HFFc6 (cell line): ENCODE data around the gene STX17. TPM values are rescaled to one million over a fixed set of nuclear protein-coding genes. Genes with fewer than 3 reads are reported as not detected.
"Not testable (repeated sequence)": the region's sequence is repeated elsewhere in the genome, so short reads cannot be mapped to it uniquely, and the experiment has no call there.

Source experiments
- DNase-seq: peaks from one replicate; pipeline ENCODE4 v3.0.0-alpha.2; 2018
- H3K27ac Mint-ChIP-seq: 2 replicates; pipeline ENCODE4 v1.8.0; 2020; ENCODE audit warnings: mild to moderate bottlenecking, mixed read lengths
- H3K27me3 Mint-ChIP-seq: 2 replicates; pipeline ENCODE4 v1.8.0; 2021; ENCODE audit warnings: mild to moderate bottlenecking, moderate library complexity, mixed read lengths; ENCODE audit not compliant: insufficient read depth
- H3K36me3 Mint-ChIP-seq: 2 replicates; pipeline ENCODE4 v1.8.0; 2021; ENCODE audit warnings: low read depth, mixed read lengths
- H3K4me1 Mint-ChIP-seq: 2 replicates; pipeline ENCODE4 v1.8.0; 2020; ENCODE audit warnings: low read depth, mixed read lengths
- H3K4me3 Mint-ChIP-seq: 2 replicates; pipeline ENCODE4 v1.8.0; 2020; ENCODE audit warnings: mild to moderate bottlenecking, moderate library complexity, mixed read lengths
- H3K9me3 Mint-ChIP-seq: 2 replicates; pipeline ENCODE4 v1.8.0; 2020; ENCODE audit warnings: mild to moderate bottlenecking, mixed read lengths
- total RNA-seq, 6 experiments: library from RNA; stranded (reverse); fragmentation: NEBNext Ultra II Directional; extraction: Animal tissue kit (Norgen Biotek cat#: 25700); gene quantifications; 2 replicates in 1 of 6; 3 replicates in 5 of 6; pipeline ENCODE4 v1.2.3, GENCODE V29; 2021
- TF ChIP-seq, protein P1 (sequence below): fragments of 200-600 bp; sonication (generic); IDR thresholded peaks from 2 replicates; pipeline ENCODE4 v1.5.0; 2021; ENCODE audit warnings: antibody characterized with exemption, mild to moderate bottlenecking

The STX17 gene
- total RNA-seq, 6 experiments from 2014 or later: 15.3 to 18.7 (median 15.6) TPM

DNA sequence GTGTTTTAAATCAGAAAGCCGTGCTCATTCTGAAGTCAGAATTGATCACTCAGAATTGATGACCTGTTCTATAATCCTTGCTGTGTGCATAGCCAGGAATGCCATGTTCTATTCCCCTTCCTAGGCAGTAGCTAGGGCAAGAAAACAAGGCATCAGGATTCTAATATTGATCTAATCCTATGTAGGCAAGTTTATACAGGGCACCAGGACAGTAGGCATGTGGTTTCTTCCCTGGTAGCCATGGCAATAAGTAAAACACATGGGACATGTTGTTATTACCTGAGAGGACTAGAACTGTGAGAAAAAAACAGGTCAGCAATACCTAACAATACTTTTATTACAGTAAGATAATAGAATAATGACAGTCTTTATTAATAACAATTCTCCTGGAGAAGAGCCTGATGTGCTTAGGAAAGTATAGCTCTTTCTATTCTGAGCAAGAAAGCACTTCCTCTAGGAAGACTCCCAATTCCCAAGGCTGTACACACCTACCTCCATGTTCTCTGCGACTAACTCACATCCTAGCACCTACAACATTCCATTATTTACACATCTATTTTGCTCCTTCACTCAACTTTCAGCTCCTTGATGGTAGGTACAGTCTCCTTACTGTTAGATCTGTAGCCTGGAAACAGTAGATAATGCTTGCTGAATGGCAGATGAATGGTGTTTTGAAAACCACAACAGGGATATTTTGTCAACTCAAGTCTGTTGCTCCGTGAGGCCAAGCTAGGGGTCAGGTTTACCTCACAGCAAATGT lies 70.8 kb downstream of the STX17 start:
- H3K27me3 Mint-ChIP-seq: no peaks in the 10 kb centered on the region; the same call in none of the 2 replicates
- no peak overlapping the region for H3K4me3 Mint-ChIP-seq
- H3K9me3 Mint-ChIP-seq: no peaks in the 10 kb centered on the region
- DNase-seq: no peak
- H3K36me3 Mint-ChIP-seq: no peaks in the 10 kb centered on the region
- no peaks in the 10 kb centered on the region for H3K4me1 Mint-ChIP-seq
- TF ChIP-seq, protein P1, sequence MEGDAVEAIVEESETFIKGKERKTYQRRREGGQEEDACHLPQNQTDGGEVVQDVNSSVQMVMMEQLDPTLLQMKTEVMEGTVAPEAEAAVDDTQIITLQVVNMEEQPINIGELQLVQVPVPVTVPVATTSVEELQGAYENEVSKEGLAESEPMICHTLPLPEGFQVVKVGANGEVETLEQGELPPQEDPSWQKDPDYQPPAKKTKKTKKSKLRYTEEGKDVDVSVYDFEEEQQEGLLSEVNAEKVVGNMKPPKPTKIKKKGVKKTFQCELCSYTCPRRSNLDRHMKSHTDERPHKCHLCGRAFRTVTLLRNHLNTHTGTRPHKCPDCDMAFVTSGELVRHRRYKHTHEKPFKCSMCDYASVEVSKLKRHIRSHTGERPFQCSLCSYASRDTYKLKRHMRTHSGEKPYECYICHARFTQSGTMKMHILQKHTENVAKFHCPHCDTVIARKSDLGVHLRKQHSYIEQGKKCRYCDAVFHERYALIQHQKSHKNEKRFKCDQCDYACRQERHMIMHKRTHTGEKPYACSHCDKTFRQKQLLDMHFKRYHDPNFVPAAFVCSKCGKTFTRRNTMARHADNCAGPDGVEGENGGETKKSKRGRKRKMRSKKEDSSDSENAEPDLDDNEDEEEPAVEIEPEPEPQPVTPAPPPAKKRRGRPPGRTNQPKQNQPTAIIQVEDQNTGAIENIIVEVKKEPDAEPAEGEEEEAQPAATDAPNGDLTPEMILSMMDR: no peak
- H3K27ac Mint-ChIP-seq: no peak overlapping the region; the same call in 1 of the 2 replicates

DNA sequence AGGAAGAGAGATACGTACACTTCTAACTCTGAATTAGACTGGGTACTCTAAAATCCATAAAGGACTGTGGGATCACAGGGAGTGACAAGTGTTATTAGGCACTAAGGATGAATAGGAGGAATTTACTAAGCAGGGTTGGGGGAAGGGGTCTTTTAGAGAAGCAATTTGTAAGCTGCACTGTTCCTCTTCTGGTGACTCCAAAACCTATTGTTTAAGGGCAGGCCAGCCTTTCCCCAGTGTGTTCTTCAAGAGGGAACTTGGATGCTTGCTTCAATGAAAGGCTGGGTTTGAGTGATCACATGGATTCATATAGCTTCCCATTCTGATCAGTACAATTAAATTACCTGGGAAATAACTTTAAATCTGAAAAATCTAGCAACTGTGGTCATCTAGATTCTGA lies 71.8 kb downstream of the STX17 start:
- DNase-seq: no peak
- Mint-ChIP-seq H3K36me3 (no peaks in the 10 kb centered on the region), H3K4me3 (no peak overlapping the region), H3K27ac (no peak overlapping the region), H3K9me3 (no peaks in the 10 kb centered on the region), H3K27me3 (no peaks in the 10 kb centered on the region; the same call in none of the 2 replicates), H3K4me1 (no peaks in the 10 kb centered on the region)
- TF ChIP-seq, protein P1: no peak

DNA sequence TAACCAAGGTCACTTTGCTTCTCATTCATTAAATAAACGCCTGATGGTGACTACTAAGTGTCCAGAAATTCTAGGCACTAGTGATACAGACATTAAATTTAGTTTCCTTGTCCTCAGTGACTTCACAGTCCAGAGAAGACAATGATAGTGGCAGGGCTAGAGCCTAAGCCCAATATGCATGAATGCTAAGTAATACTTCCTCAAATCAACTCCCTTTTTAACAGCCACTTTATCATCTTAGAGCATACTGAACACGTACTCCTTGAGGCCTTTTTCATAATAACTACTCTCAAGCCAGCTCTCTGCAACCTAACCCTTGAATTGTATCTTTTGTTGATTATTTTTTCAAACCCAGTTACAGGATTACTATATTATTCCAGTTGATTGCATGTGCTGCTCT lies 74.1 kb downstream of the STX17 start:
- Mint-ChIP-seq H3K4me1 (no peaks in the 10 kb centered on the region), H3K4me3 (no peak overlapping the region)

GRCh38 chr9:99986642-99987041 lies 80.2 kb downstream of the STX17 start:
- no peak for DNase-seq
- Mint-ChIP-seq H3K4me3 (no peak overlapping the region), H3K9me3 (no peaks in the 10 kb centered on the region; the same call in 1 of the 2 replicates), H3K27me3 (no peaks in the 10 kb centered on the region), H3K27ac (no peak overlapping the region), H3K36me3 (peaks cover 37% of the 10 kb centered on the region), H3K4me1 (no peaks in the 10 kb centered on the region)
- TF ChIP-seq, protein P1: no peak

More for the DNA sequence above, 74.1 kb downstream of the STX17 start:
- no peak for DNase-seq
- no peak overlapping the region for H3K27ac Mint-ChIP-seq
- H3K27me3 Mint-ChIP-seq: no peaks in the 10 kb centered on the region; the same call in none of the 2 replicates
- no peaks in the 10 kb centered on the region for H3K9me3 Mint-ChIP-seq
- no peaks in the 10 kb centered on the region for H3K36me3 Mint-ChIP-seq
- TF ChIP-seq, protein P1: no peak

- H3K4me3 Mint-ChIP-seq, H3K4me1 Mint-ChIP-seq, H3K27ac Mint-ChIP-seq, DNase-seq, H3K27me3 Mint-ChIP-seq: not testable (repeated sequence)
- Mint-ChIP-seq H3K9me3 (peaks cover 11% of the 10 kb centered on the region; the same call in 1 of the 2 replicates), H3K36me3 (peaks cover 59% of the 10 kb centered on the region)
Measured at GRCh38 chr9:99990508-99990907, 84.1 kb downstream of the STX17 start.

DNA sequence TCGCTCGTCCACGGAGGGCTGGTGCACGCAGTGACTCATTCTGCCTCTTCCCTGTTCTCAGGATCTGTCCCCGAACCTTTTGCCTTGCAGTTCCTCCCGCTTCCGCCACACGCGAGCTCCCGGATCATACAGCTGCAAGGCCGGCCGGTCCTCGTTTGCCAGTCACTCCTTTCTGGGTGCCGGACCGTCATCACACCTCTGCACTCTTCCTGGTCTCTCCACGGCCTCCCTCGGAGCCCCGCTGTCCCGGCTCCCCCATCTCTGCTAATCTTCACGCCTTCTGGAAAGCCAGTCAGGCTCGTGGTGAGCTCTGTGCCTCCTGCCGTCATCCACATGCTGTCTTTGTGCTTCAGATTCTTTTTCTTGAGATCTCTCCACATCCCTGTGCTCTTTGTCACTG lies 91.8 kb downstream of the STX17 start:
- peaks cover 31% of the 10 kb centered on the region for H3K36me3 Mint-ChIP-seq
- H3K4me1 Mint-ChIP-seq: no peaks in the 10 kb centered on the region
- no peak overlapping the region for H3K4me3 Mint-ChIP-seq
- TF ChIP-seq, protein P1: no peak
- DNase-seq: no peak
- H3K27ac Mint-ChIP-seq: no peak overlapping the region
- H3K27me3 Mint-ChIP-seq: no peaks in the 10 kb centered on the region
- H3K9me3 Mint-ChIP-seq: peaks cover 4% of the 10 kb centered on the region; the same call in 1 of the 2 replicates
